Measurements from ENCODE around the gene RAET1L.

Gene RAET1L

GRCh38 chr6:150038202-150039062 is 13.1 kb upstream of the RAET1L start:
- DNase-seq (ENCODE audit: low read depth in 1 of 2, low spot score in 1 of 2), result peak in 1 of 2 experiments; percentile 13
- TF ChIP-seq JUND (IDR thresholded peaks at IDR 0.05; ENCODE audit: low read depth), result no peak

DNA sequence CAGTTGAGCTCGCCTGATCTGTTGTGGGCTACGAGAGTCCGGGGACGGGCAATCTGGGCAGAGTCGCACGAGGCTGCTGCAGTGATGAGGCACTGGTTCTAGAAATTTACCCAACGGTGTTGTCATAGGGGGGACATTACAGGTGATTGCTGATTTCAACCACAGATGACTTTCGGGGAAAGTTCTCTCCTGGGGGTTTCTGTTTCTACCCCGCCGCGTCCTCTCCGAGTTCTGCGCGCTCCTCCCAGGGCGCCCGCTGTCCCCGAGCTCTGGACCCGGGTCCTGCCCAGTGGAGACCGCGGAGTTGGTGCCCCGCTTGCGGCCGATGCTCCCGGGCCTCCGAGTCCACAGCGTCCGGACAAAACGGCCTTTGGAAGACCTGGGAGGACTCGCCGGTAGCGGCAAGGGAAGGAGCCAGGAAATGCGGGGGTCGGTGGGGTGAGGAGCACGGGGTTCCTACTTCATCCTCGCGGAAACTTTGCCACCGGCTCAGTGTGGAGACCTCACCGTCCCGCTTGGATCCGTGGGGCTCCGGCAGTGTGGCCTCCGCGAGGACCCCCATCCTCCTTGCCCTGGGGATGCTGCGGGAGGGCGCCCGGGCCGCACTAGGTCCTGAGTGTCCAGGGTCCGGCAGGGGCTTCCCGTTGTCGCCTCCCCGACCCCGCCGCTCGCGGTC is 12.3 kb upstream of the RAET1L start:
- no peak for TF ChIP-seq JUND (IDR thresholded peaks at IDR 0.05; ENCODE audit: low read depth)
- DNase-seq (ENCODE audit: low read depth in 1 of 2, low spot score in 1 of 2), result no peak
- in situ Hi-C loops (cut with HindIII; ENCODE audit: low pct_unique_long_range_greater_than_20kb, low sequenced_read_pairs), result no loop called here

More at GRCh38 chr6:150038202-150039062, 13.1 kb upstream of the RAET1L start:
- in situ Hi-C loops (cut with HindIII; ENCODE audit: low pct_unique_long_range_greater_than_20kb, low sequenced_read_pairs), result no loop called here

DNA sequence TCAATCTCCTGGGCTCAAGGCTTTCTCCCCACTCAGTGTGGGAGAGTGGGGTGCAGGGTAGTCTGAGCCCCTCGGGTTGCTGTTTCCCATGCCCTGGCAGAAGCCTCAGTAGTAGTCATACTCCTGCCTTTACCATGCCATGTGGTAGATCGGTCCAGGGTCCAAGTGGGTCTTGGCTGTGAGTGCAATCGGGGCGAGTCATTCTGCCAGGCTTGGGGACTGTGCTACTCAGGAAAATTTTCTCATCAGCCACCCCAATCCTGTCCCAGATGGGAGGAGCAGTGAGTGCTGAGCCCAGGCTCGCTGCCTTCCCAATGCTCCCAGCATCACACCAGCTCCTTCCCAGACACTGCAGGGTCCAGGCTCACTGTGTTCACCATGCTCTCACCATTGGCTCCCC is 10.7 kb upstream of the RAET1L start:
- no peak for TF ChIP-seq JUND (IDR thresholded peaks at IDR 0.05; ENCODE audit: low read depth)
- in situ Hi-C loops (cut with HindIII; ENCODE audit: low pct_unique_long_range_greater_than_20kb, low sequenced_read_pairs), result no loop called here
- no peak for DNase-seq (ENCODE audit: low read depth in 1 of 2, low spot score in 1 of 2)

GRCh38 chr6:150033207-150033771 is 8.0 kb upstream of the RAET1L start:
- TF ChIP-seq JUND (IDR thresholded peaks at IDR 0.05; ENCODE audit: low read depth), result no peak
- DNase-seq (ENCODE audit: low read depth in 1 of 2, low spot score in 1 of 2), result no peak
- in situ Hi-C loops (cut with HindIII; ENCODE audit: low pct_unique_long_range_greater_than_20kb, low sequenced_read_pairs), result no loop called here

DNA sequence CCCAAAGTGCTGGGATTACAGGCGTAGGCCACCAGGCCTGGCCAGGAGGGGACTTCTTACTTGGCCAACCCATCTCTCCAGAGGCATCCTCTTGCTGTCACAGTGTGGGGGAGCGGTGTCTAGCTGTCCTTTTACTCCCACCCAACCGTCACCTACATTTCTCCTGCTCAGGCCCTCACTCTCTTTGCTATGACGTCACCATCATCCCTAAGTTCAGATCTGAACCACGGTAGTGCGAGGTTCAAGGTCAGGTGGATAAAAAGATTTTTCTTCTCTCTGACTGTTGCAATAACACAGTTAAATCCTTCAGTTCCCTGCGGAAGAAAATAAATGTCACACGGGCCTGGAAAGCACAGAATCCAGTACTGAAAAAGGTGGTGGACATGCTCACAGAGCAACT is 7.3 kb upstream of the RAET1L start:
- TF ChIP-seq JUND (IDR thresholded peaks at IDR 0.05; ENCODE audit: low read depth), result no peak
- in situ Hi-C loops (cut with HindIII; ENCODE audit: low pct_unique_long_range_greater_than_20kb, low sequenced_read_pairs), result no loop called here
- DNase-seq (ENCODE audit: low read depth in 1 of 2, low spot score in 1 of 2), result no peak

- no peak for TF ChIP-seq JUND (IDR thresholded peaks at IDR 0.05; ENCODE audit: low read depth)
- DNase-seq (ENCODE audit: low read depth in 1 of 2, low spot score in 1 of 2), result no peak
- in situ Hi-C loops (cut with HindIII; ENCODE audit: low pct_unique_long_range_greater_than_20kb, low sequenced_read_pairs), result no loop called here
Measured at GRCh38 chr6:150030611-150031010, 5.3 kb upstream of the RAET1L start.

DNA sequence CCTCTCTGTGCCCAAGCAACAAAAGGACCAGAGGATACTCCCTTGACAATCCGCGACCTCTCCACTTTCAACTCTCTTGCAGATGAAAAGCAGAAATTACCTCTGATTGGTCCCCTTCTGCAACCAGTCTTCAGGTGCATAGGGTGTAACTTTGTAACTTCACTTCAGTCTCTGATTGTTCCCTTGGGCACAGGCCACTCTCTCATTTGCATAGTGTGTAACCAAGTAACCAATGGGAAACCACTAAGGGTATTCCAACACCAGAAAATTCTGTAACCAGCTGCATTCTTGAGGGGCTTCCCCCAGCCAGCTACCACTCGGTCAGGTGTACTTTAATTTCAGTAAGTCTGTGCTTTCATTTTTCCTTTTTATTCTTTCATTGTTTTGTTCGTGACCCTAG is 4.4 kb upstream of the RAET1L start:
- in situ Hi-C loops (cut with HindIII; ENCODE audit: low pct_unique_long_range_greater_than_20kb, low sequenced_read_pairs), result no loop called here
- no peak for TF ChIP-seq JUND (IDR thresholded peaks at IDR 0.05; ENCODE audit: low read depth)
- no peak for DNase-seq (ENCODE audit: low read depth in 1 of 2, low spot score in 1 of 2)

GRCh38 chr6:150029276-150029675 is 3.9 kb upstream of the RAET1L start:
- in situ Hi-C loops (cut with HindIII; ENCODE audit: low pct_unique_long_range_greater_than_20kb, low sequenced_read_pairs), result no loop called here
- TF ChIP-seq JUND (IDR thresholded peaks at IDR 0.05; ENCODE audit: low read depth), result no peak
- no peak for DNase-seq (ENCODE audit: low read depth in 1 of 2, low spot score in 1 of 2)

DNA sequence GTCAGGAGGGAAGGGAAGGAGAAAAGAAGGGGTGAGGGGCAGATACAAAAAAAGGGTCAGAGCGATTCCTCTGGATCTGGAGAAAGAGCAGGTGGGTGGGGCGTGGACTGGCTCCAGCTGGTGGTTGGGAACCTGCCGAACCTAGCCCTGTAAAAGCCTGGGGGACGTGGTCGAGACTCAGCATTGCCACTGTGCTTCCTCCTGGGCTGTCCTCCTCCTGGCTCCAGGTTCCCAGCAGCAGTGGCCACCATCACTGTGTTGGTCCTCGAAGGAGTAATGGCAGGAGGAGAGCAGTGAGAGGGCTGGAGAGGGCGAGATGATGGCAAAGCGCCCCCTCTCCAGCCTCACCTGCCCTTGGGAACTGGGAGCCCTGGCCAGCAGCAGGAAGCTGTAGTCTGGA is 3.5 kb upstream of the RAET1L start:
- in situ Hi-C loops (cut with HindIII; ENCODE audit: low pct_unique_long_range_greater_than_20kb, low sequenced_read_pairs), result no loop called here
- no peak for TF ChIP-seq JUND (IDR thresholded peaks at IDR 0.05; ENCODE audit: low read depth)
- no peak for DNase-seq (ENCODE audit: low read depth in 1 of 2, low spot score in 1 of 2)

DNA sequence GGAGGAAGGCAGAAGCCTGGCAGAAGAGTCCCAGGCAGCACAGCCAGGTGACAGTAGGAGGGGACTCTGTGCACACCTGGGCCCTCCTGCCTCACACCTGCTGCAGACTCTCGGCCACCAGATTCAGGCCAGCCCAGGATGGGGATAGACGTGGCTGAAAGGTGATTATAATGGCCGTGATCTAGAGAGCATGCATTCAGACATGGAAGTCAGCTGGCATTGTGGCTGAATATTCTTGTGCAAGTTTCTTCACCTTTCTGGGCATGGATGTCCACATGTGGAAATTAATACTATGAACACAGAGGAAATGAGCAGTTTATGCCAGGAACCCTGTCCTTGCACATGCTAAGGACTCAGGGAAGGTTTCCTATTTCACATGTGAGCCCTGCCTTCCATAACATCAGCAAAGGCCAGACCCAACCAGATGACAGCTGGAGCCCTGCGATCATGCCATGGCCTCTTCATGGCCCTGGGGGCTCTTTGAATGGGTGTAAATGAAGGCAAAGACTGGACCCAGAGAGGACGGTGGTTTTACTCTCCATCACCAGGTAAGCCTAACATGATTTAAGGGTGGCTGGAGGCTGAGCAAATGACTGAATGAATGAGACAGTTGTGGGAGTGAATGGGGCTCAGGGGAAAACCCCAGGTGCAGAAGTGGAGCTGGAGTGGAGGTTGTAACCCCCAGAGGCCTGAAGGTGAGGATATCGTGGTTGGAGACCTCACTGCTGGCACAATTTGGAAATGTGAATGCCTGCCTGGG is 2.7 kb upstream of the RAET1L start:
- DNase-seq (ENCODE audit: low read depth in 1 of 2, low spot score in 1 of 2), result no peak
- in situ Hi-C loops (cut with HindIII; ENCODE audit: low pct_unique_long_range_greater_than_20kb, low sequenced_read_pairs), result no loop called here
- TF ChIP-seq JUND (IDR thresholded peaks at IDR 0.05; ENCODE audit: low read depth), result no peak

DNA sequence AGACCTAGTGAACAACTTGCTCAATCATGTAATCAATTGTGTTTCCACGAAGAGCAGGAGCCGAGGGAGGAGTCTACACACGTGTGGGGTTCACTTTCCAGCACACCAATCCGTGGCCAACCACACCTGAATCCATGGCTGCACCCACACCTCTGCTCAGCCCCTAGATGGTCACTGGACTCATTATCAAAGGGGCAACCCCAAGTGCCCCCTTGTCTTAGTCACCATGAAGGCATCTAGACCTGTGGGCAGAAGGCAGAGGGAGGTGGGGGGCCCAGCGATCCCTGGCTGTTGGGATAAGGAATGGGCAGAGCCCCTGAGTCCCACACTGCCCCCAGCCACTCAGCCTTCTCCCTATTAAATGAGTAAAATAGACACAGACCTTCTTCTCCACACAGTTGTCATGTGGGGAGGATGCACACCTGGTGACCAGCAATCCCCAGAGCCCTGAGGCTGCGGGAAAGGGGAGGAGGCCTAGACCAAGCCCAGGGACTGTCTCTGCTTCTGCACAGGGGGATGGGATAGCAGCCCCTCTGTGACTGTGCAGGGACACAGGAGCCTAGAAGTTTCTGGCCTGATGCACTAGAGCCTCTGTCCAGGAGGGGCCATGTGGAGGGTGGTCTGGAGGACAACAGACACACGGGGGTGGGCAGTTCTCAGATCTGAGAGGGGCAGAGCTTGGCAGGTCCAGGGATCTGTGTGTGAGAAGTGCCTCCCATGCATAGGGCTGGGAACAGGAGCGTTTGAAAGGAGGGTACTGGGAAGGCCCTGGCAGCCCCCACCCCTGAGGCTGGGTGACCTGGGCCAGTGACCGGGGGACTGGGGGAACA is 1.9 kb upstream of the RAET1L start:
- DNase-seq (ENCODE audit: low read depth in 1 of 2, low spot score in 1 of 2), result no peak
- in situ Hi-C loops (cut with HindIII; ENCODE audit: low pct_unique_long_range_greater_than_20kb, low sequenced_read_pairs), result no loop called here
- TF ChIP-seq JUND (IDR thresholded peaks at IDR 0.05; ENCODE audit: low read depth), result no peak

All from T47D (cell line).